Cardiac muscle cell (in vitro differentiated cells and primary cell): ENCODE measurements around the gene MYOM1. TPM values are rescaled to one million over a fixed set of nuclear protein-coding genes. Genes with fewer than 3 reads are reported as not detected.
"Not testable (repeated sequence)": the region's sequence is repeated elsewhere in the genome, so short reads cannot be mapped to it uniquely, and the experiment has no call there.

Source experiments
- DNase-seq, 2 donors: peaks; one replicate each; pipeline versions ENCODE4 v3.0.0 to v3.0.0-alpha.2; 2010 to 2017; ENCODE audit warnings: low read depth in 1 of 2, low spot score in 1 of 2
- H3K27ac ChIP-seq: fragments of 200-600 bp; sonication (generic); 2 replicates; pipeline ENCODE4 v1.5.1; 2016
- H3K27me3 ChIP-seq: fragments of 200-600 bp; sonication (generic); 2 replicates; pipeline ENCODE4 v1.6.0; 2016; ENCODE audit warnings: control low read depth
- H3K36me3 ChIP-seq: fragments of 200-600 bp; sonication (generic); 2 replicates; pipeline ENCODE4 v1.5.1; 2016; ENCODE audit warnings: control low read depth
- H3K4me1 ChIP-seq: fragments of 200-600 bp; sonication (generic); 2 replicates; pipeline ENCODE4 v1.8.1; 2017; ENCODE audit warnings: low read depth, mild to moderate bottlenecking, mixed run types
- H3K4me3 ChIP-seq: fragments of 200-600 bp; sonication (generic); 2 replicates; pipeline ENCODE4 v1.5.1; 2016; ENCODE audit warnings: mild to moderate bottlenecking
- H3K9me3 ChIP-seq: fragments of 200-600 bp; sonication (generic); 2 replicates; pipeline ENCODE4 v1.5.1; 2017; ENCODE audit warnings: low read depth, mild to moderate bottlenecking, control low read depth
- polyA plus RNA-seq: library from polyadenylated mRNA; unstranded; fragments of >200 nt; fragmentation: Nextera tagmentation; extraction: Ambion mirVana; gene quantifications from 2 replicates; pipeline ENCODE4 v1.2.1, GENCODE V29; 2016
- total RNA-seq: library from RNA; depleted of rRNA; stranded (reverse); fragments of >200 nt; gene quantifications from 2 replicates; pipeline ENCODE4 v1.2.3, GENCODE V29; 2016
- TF ChIP-seq, protein P1 (sequence below): IDR thresholded peaks from 2 replicates; pipeline ENCODE4 v1.5.1; 2012; ENCODE audit warnings: low read depth, mild to moderate bottlenecking, low read length

Gene MYOM1
- total and polyA plus RNA-seq, 2 experiments from 2014 or later: 194 to 219 TPM

DNA sequence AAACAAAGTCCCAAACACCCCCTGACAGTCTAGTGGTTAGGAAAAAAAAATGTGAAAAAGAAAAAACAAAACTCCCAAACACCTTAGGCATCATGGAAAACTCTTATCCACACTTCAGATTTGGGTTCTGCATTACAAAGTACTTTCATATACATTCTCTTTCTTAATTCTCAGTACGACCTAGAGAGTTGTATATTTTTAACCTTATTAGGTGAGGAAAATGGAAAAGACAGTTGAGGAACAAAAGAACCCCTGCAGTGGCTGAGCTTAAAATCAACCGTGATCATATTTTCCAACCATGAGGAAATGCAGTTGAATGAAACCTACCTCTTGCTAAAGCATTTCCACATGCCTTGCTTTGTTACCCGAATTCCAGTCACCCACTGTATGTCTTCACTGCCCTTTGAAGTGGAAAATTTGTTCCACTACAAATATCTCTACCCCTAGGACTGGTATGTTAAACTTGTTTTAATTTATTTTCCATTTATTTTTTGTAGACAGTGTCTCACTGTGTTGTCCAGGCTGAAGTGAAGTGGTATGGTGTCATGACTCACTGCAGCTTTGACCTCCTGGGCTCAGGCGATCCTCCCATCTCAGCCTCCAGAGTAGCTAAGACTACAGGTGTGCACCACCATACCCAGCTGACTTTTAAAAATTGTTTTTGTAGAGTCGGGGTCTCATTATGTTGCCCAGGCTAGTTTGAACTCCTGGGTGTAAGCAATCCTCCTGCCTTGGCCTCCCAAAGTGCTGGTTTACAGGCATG, 149.9 kb downstream of the MYOM1 start:
- H3K4me1 ChIP-seq: no peaks in the 10 kb centered on the region
- no peaks in the 10 kb centered on the region for H3K9me3 ChIP-seq
- TF ChIP-seq, protein P1, sequence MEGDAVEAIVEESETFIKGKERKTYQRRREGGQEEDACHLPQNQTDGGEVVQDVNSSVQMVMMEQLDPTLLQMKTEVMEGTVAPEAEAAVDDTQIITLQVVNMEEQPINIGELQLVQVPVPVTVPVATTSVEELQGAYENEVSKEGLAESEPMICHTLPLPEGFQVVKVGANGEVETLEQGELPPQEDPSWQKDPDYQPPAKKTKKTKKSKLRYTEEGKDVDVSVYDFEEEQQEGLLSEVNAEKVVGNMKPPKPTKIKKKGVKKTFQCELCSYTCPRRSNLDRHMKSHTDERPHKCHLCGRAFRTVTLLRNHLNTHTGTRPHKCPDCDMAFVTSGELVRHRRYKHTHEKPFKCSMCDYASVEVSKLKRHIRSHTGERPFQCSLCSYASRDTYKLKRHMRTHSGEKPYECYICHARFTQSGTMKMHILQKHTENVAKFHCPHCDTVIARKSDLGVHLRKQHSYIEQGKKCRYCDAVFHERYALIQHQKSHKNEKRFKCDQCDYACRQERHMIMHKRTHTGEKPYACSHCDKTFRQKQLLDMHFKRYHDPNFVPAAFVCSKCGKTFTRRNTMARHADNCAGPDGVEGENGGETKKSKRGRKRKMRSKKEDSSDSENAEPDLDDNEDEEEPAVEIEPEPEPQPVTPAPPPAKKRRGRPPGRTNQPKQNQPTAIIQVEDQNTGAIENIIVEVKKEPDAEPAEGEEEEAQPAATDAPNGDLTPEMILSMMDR: no peak
- H3K27ac ChIP-seq: peak overlapping the region; percentile 39
- no peak overlapping the region for H3K4me3 ChIP-seq
- peaks cover 68% of the 10 kb centered on the region for H3K36me3 ChIP-seq
- DNase-seq: no peak
- H3K27me3 ChIP-seq: no peaks in the 10 kb centered on the region

DNA sequence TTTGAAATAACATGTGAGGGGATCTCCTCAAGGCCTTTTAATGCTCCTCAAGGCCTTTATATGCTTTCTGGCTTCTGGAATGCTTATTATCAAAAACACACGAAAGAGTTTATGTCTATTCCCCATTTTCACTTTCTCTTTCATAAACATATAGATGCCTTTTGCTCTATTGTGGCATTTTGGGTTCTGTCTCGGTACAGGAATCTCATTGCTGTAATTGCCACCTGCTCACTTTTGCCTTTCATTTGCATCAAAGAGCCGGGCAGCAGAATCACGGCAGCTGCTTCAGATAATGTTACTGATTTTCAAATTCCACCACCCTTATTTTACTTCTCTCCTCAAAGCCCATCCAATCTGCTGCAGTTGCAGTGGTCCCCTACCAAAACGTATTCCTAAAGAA, 152.0 kb downstream of the MYOM1 start:
- peak overlapping the region; percentile 30 for H3K27ac ChIP-seq
- no peak overlapping the region for H3K4me3 ChIP-seq
- no peaks in the 10 kb centered on the region for H3K27me3 ChIP-seq
- TF ChIP-seq, protein P1: no peak
- H3K4me1 ChIP-seq: no peaks in the 10 kb centered on the region
- no peak for DNase-seq
- H3K9me3 ChIP-seq: no peaks in the 10 kb centered on the region
- peaks cover 54% of the 10 kb centered on the region for H3K36me3 ChIP-seq

DNA sequence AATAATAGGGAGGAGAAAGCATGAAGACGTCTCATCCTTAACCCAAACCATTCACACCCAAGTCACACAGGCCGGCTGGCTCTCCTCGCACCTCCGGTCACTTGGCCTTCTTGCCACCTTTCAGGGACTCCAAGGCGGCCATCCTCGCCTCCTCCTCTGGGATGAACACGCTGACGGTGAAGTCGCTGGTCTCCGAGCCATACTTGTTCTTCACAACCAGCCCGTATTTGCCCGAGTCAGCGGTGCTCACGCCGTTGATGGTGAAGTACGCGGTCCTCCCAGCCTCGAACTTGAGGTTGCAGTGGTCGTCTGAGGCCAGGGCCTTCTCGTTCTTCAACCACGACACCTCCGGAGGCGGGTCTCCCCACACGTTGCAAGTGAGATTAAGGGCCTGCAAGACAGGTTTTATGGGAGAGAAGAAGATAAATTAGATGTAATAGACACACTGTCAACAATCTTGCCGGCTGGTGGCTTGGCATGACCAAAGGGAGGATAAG, 152.6 kb downstream of the MYOM1 start:
- peaks cover 51% of the 10 kb centered on the region for H3K36me3 ChIP-seq
- H3K4me3 ChIP-seq: no peak overlapping the region
- H3K27ac ChIP-seq: peak overlapping the region; percentile 15
- TF ChIP-seq, protein P1: no peak
- no peaks in the 10 kb centered on the region for H3K27me3 ChIP-seq
- no peaks in the 10 kb centered on the region for H3K9me3 ChIP-seq
- no peaks in the 10 kb centered on the region for H3K4me1 ChIP-seq
- no peak for DNase-seq

DNA sequence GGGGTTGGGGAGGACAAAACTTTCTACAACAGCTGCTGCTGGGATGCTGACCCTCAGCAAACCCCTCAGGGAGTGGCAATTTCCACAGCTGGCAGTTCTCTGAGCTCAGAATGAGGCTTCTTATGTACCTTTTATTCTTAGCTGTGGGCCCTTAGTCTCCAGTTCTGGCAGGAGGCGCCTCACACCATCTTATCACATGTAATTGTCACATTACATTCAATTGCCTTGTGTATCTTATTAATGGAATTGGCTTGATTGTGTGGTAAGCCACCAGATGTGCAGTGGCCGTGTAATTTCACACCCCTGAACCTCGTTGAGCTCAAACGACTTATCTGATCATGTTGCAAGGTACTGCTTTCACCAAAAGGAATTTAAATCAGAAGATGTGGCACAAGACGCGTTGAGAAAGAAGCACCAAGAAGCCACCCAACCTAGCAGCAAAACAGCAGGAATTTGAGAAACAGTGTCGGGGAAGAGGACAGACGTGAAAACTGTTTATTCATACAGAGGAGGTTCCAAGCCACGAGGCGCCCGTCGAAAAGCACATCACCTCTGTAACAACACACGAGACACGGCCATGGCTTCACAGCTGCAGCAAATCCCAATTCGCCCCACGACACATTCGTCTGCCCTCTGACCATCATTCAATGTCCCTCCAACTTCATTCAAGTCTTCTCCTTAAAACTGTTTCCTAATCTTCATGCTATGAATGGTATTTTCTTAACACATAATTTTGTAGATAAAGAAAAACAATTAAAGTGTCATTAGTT, 153.2 kb downstream of the MYOM1 start:
- Histone ChIP-seq H3K4me1 (no peaks in the 10 kb centered on the region), H3K27me3 (no peaks in the 10 kb centered on the region), H3K9me3 (no peaks in the 10 kb centered on the region), H3K4me3 (no peak overlapping the region), H3K36me3 (peaks cover 46% of the 10 kb centered on the region), H3K27ac (peak overlapping the region; percentile 15)
- TF ChIP-seq, protein P1: no peak
- DNase-seq: no peak

DNA sequence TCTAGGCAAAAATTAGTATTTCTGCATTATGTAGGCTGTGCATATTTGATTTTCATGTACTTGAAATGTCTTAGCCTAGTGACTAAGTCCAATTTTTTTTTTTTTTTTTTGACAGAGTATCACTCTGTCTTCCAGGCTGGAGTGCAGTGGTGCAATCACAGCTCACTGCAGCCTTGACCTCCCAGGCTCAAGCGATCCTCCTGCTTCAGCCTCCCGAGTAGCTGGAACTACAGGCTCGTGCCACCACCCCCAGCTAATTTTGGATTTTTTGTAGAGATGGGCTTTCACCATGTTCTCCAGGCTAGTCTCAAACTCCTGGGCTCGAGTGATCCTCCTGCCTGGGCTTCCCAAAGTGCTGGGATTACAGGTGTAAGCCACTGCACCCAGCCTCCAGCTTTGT, 156.0 kb downstream of the MYOM1 start:
- H3K27me3 ChIP-seq, H3K4me3 ChIP-seq, H3K9me3 ChIP-seq, H3K4me1 ChIP-seq, DNase-seq, H3K27ac ChIP-seq: not testable (repeated sequence)
- H3K36me3 ChIP-seq: peaks cover 20% of the 10 kb centered on the region
